Hippocampal formation (tissue), 2 donors: Measurements from ENCODE around the gene SNPH.
A peak's percentile ranks its signal among the peaks of the same experiment; 100 is the strongest.

Experiments
- DNase-seq, 2 donors: peaks; one replicate each; lab custom pipeline; 2025; lab: John Stamatoyannopoulos, UW

SNPH gene

DNA sequence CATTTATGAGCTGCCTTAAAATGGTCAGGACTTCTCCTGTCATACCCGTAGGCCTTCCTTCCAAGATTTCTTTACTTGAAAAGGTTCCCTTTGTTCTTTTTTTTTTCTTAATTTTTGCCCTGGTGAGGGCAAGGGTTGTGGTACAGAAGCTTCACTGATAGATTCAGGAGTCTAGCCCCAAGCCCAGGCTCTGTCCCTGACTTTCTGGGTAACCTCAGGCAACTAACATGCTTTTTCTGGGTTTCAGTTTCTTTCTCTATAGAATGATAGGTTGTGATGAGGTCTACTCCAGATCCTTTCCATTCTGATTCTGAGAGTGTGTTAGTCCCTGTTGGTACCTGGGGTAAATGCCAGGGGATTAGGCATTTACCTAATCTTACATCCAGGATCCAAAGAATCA, 21.2 kb downstream of the SNPH start:
- DNase-seq: no peak

DNA sequence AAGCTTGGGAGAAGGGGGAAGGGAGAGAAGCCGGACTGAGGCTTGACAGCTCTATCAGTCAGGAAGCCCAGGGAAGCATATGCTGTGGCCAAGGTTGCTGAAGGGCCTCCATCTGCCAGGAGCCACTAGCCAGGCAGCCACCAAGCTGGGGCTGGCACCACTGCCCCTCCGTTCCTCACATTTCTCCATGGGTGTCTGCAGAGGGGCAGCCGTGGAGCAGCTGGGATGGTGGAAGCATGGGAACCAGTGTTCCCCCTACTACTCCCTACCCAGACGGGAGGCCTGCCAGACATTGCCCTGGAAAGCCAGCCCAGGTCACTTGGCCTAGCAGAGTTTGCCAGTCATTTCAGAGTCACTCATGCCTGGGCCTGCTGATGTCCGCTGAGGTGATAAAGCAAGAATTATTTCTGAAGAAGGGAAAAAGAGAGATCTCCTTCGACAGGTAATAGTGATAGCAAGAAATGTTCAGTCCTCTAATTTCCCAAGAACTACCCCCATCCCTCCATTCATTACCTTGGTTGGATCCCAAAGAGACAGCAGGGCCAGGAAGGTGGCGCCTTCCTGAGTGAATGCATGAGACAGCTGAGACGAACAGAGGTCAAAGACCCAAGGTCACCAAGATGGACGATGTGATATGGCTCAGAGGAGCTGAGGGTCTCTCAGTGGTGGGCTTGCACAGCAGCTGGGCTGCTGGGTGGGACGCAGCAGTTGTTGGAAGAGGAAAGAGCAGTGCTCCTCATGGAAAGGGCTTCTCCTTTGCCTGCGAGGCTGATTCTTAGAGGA, 21.9 kb downstream of the SNPH start:
- no peak for DNase-seq

DNA sequence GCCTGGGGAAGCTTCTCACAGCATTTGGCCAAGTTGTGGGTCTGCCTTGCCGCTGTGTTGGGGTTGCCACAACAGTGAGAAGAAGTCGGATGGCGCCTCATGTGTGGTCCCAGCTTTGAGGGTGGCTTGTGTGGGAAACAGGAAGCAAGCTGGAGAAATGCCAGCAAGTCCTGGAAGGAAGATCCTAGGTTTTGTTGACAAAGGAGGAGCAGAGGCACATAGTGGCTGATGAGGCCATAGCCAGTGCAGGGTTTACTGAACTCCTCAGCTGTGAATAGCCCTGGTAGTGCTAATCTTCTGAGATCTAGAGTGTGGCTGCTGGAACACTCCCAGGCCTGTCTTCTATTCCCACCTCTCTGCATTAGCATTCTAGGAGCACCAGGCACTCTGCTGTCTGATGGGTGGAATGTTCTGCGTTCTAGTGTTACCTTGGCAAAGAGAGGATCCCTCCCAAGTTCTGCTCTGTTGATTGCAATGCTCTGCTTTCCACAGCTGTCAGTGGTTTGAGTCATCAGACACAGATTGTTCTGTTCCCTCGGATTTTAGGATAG, 25.2 kb downstream of the SNPH start:
- peak in 1 of 2 donors; percentile 42 for DNase-seq

DNA sequence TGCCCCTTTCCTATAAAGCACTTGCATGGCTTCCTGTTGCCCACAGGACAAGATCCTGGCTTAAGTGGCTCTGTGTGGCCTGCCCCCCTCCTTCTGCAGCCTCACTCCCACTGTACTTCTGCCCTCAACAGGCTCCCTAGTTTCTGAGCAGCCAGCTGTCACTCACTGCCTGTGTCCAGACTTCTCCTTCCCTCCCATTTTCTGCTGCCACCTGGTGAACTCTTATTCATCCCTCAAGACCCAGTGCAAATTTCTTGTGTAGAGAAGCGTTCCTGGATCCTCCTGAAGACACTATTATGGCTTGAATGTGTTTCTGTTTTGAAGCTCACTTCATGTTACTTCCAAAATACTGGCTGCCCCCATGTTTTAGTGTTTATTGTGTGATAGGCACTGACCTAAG, 26.5 kb downstream of the SNPH start:
- DNase-seq: no peak

DNA sequence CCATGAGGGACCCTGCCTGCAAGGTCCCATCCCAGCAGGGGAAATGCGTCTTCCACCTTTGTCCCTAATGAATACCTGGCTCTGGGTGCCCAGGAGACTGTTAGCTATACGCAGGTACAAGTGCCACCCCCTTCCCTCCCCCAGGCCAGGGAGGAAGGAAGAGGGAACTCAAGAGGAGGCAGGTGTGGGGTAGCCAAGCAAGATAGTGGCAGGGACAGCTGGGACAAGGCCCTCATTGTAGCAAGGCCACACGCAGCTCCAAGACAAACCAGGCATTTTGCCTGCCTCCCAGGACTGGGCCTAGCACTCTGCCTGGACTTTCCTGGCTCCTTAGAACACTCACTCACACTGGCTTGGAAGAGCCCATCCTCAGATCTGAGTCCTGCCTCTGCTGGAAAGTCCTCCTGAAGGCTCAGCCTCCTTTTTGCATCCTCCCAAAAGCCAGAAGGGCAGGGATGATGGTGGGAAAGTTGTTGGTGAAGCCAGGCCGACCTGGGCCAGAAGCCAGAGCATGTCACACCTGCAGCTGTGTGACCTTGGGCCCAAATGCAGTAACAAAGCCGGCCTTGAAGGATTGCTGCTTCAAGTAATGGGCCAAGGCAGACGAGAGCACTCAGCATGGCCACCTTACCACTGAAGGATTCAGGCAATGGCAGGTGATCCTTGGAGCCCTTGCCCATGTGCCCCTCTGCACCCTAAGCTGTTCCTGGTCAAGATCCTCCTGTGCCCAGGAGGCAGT, 27.7 kb downstream of the SNPH start:
- DNase-seq: no peak

DNA sequence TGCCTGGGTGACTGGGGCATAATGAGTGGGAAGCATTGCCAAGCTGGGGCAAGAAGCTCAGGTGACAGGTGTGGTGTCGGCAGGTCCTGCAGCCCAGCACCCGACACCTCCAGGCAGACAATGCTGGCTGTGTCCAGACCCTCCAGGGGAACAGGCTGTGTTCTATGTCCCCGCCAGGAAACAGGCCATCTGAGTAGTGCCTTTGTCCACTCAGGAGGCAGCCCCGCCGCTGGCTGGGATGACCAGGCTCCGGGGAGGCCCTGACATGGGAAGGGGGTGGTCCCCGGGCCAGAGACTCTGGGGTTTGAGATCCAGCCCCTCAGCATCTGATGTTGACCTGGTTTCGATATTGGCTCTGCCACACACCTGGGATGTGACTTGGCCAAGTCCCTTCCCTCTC, 28.4 kb downstream of the SNPH start:
- DNase-seq: no peak

DNA sequence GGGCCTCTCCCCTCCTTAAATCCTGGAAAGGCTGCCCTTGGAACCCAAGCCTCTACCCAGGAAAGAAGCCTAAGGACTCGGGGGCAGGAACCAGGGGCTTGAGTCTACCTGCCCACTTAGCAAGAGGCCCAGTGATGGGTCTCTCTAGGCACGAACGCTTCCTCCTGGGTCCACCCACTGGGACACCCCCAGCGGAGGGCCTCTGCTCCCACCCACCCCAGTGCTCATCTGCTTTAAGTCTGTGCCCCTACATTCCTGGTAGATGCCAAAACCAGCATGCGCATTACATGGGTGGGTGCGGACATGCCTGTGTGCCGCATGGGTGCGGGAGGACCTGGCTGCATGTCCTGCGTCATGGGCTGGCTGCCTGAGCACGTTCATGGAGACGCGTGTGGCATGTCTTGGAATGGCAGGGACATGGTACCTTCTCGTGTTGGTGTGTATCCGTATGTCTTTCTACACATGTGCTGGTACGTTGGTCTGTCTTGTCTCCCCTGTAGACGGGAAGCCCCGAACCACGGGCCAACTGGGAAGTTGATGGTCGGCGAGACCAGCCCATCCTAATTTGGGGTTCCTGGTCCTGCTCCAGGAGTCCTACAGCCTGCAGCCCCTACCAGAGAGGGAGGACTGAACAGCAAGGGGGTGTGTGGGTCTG, 29.3 kb downstream of the SNPH start:
- DNase-seq: no peak

DNA sequence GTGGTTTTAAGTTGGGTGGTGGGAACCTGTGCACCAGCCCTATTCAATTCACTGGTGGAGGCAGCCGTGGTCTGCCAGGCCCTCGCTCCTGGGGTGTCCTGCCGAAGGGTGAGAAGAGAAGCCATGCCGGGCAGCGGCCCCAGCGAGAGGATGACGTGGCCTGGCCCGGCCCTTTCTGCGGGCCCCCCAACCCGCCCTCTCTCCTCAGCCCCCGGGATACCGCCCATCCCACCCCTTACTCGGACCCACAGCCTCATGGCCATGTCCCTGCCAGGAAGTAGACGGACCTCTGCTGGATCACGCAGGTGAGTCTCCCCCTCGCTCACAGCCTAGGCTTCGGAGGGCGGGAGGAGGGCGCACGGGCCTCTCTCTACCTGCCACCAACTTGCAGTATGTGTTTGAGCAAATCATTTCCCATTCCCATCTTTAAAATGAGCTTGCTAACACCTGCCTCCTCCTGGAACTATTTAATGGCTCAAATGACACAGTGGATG, 30.1 kb downstream of the SNPH start:
- no peak for DNase-seq

DNA sequence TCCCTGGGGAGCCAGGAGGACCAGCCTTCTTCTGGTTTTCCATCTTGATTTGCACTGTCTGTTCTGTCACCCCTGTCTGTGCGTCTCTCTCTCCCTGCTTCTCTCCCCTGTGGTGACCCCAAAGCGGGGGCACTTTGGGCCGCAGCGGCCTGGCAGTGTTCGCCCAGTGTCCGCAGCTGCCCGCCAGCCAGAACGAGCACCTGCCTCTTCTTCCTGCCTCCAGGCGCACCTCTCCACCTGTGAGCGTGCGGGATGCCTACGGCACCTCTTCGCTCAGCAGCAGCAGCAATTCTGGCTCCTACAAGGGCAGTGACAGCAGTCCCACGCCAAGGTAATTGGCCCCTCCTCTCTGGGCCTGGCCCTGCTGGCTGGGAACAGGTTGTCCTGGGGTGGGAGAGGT, 30.8 kb downstream of the SNPH start:
- DNase-seq: no peak

DNA sequence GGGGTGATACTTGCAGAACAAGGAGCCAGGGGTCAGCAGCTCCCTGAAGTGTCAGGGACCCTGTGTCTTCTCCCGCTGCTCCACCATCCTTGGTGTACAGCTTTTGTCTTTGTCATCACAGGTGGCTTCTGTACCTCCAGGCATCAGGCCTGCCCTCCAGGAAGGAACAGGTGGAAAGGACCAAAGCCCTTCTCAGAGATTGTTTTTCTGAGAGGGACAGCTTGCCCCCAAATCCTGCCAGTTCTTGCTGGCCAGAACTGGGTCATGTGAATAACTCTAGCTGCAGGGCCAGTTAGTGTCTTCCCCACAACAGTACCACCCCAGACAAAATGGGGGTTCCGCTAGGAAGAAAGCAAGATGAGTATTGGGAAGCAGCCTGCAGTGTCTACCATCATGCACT, 31.4 kb downstream of the SNPH start:
- DNase-seq: no peak

DNA sequence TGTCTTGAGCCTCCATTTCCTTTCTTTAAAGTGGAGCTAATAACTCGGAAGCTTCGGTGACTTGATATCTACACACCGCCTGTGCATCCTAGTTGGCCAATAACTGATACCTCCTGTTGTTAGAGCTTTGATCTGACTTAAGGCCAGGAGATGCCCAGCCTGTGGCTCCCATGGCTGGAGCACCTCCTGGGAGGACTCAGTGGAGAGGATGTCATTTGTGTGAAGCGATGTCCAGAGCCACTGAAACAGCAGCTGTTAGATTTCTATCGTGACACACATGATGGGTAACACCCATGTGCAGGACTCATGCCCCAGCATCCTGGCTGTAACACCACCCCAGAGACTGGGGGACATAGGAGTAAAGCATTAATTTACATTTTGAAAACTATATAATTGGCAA, 32.1 kb downstream of the SNPH start:
- DNase-seq: no peak

DNA sequence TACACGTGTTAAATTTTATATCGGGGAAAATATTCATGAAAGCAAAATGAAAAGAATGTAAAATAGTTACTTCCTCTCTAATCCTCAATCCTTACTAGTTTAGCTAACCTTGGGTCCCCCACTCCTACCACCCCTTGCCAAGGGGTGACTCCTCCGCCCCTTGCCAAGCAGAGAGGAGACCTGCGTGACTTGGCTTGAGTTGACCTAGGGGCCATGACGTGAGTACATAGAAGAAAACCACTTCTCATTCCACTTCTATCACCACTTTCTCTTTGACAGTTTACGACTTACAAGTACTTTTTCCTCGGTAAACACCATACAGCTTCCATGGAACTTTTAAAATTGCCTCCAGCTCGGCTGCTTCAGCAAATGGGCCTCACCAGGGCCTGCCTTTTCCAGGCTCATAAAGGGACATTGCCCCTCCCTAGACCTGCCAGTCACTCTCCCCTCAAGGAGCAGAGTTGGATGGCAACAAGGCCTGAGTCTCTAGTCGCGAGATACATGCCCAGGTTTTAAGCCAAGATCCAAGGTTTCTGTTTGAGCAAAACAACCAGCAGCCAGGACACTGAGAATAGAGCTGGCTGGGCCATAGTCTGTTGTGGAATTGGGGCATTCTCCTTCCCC, 32.9 kb downstream of the SNPH start:
- no peak for DNase-seq

DNA sequence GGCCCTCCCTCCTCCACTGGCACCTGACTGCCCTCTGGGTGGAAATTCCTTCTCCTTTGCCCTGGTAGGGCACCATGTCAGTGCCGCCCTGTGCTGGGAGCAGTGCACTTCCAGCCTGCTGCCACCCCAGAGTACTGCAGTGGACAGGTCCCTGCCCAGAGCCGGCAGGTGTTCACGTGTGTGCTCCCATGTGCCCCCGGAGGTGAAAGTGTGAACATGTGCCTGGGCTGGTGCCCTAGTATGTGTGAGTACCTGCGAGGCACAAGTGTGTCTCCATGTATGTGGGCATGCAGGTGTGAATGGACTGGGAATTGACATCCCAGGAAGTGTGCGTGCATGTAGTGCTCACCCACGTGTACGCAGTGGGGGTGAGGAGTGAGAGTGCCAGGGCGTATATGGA, 33.4 kb downstream of the SNPH start:
- DNase-seq: no peak

DNA sequence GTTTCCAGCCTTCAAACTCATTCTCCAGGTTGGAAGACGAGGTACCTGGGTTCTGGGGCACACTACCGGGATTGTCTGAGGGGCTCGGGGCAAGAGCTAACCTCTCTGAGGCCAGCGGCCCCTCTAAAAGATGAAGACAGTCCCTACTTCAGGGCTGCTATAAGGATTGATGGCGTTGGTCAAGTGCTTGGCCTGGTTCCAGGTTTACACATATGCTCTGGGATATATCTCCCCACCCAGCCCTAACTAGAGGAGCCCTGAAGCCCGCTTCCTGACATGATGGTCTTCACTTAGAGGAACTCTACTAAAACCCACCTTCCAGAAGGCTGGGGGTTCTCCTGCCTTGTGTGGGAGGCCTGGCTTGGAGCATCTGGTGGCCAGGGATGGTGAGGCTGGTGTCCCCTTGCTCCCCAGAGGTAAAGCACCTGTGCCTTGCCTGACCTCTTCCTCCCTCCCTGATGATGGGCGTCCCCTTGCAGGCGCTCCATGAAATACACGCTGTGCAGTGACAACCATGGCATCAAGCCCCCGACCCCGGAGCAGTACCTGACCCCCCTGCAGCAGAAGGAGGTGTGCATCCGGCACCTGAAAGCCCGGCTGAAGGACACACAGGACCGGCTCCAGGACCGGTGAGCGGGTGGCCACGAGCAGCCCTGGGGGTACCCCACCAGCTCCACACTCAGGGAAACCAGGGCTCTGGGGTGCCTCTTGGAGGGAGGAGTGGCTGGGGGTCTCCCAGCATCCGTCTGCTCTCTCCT, 34.2 kb downstream of the SNPH start:
- DNase-seq: no peak

DNA sequence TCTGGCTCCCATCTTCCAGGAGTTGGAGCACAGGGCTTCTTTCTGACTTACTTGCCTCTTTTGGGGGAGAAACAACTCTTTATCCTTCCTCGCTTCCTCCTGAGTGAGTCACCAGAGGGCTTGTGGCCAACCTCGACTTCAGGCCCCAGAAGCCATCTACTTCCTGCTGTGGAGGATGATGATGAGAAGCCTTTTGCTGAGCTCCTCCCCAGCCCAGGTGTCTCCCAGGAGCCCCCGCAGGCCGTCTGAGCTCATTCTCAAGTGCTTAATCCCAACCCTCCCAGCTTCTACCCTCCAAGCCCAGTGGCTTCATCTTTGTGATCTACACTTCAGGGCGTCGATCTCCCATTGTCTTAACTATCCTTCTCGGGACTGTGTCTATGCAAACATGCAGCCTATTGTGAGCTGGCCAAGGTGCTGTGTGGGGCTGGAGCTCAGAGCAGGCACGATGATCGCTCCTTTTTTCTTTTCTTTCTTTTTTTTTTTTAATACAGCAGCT, 35.0 kb downstream of the SNPH start:
- no peak for DNase-seq

DNA sequence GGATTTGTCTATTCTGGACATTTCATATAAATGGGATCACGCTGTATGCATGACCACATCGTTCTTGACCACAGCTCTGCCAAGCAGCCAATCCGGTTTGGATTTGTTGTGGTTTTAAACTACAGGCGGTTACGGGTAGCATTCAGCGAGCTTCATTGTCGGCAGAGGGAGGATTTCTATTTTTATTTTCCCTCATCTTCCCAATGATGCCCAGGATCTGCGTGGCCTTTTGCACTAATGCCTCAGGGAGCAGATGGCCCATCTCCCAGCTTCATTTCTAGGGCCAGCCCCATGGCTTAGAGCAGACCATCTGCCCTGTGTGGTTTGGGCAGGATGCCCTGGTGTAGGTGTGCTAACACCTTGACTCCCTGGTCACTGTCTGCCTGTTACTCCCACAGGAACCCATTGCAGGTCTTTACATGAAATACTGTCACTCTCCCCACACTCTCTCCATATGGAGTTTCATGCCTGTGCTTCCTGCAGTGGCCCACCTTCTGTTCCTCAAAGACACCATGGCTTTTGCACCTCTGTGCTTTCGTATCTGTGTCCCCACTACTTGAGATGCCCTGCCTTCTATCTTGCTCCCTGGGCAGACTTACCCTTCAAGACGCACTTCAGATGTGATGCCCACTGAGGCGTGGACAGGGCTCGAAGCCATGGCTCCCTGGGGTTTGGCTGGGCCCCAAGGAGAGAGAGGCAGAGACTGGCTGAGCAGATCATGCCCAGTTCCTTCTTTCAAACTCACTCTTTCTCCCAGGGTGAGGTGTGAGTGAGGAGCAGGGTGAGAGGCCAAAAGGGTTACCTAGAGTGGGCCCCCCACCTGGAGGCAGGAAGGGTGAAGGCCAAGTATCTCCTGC, 36.8 kb downstream of the SNPH start:
- no peak for DNase-seq

DNA sequence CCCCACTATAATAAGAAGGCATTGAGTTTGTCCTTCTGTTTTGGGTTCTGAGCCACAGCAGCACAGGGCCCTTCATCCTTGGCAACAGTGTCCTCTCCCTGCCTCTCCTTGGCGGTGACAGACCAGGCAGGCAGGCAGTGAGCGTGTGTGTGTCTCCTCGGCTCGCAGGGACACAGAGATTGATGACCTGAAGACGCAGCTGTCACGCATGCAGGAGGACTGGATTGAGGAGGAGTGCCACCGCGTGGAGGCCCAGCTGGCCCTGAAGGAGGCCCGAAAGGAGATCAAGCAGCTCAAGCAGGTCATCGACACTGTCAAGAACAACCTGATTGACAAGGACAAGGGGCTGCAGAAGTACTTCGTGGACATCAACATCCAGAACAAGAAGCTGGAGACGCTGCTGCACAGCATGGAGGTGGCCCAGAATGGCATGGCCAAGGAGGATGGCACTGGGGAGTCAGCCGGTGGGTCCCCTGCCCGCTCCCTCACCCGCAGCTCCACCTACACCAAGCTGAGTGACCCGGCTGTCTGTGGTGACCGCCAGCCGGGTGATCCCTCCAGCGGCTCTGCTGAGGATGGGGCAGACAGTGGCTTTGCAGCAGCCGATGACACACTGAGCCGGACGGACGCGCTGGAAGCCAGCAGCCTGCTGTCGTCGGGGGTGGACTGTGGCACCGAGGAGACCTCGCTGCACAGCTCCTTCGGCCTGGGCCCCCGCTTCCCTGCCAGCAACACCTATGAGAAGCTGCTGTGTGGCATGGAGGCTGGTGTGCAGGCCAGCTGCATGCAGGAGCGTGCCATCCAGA, 38.8 kb downstream of the SNPH start:
- no peak for DNase-seq

DNA sequence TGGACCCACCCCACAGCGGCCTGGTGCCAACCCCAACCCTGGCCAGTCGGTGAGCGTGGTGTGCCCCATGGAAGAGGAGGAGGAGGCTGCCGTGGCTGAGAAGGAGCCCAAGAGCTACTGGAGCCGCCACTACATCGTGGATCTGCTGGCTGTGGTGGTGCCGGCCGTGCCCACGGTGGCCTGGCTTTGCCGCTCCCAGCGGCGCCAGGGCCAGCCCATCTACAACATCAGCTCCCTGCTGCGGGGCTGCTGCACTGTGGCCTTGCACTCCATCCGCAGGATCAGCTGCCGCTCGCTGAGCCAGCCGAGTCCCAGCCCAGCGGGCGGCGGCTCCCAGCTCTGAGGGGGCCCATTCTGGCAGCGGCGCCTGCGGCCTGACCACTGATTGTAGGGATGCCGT, 39.6 kb downstream of the SNPH start:
- no peak for DNase-seq
